Measurements from ENCODE around the gene GP9.

GRCh38 chr3:129028866-129029265 lies 31.7 kb upstream of the GP9 start:
- TF ChIP-seq, protein P1, sequence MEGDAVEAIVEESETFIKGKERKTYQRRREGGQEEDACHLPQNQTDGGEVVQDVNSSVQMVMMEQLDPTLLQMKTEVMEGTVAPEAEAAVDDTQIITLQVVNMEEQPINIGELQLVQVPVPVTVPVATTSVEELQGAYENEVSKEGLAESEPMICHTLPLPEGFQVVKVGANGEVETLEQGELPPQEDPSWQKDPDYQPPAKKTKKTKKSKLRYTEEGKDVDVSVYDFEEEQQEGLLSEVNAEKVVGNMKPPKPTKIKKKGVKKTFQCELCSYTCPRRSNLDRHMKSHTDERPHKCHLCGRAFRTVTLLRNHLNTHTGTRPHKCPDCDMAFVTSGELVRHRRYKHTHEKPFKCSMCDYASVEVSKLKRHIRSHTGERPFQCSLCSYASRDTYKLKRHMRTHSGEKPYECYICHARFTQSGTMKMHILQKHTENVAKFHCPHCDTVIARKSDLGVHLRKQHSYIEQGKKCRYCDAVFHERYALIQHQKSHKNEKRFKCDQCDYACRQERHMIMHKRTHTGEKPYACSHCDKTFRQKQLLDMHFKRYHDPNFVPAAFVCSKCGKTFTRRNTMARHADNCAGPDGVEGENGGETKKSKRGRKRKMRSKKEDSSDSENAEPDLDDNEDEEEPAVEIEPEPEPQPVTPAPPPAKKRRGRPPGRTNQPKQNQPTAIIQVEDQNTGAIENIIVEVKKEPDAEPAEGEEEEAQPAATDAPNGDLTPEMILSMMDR (conservative IDR thresholded peaks at IDR 0.05; ENCODE audit: low read depth, low read length) = no peak
- no peak for TF ChIP-seq EZH2 (IDR thresholded peaks at IDR 0.05; ENCODE audit: borderline replicate concordance, low read depth, low read length, poor library complexity, severe bottlenecking)

Measured in A673 (cell line).